GM21737 (cell line): ENCODE measurements around the gene FUNDC1.
"Not testable (repeated sequence)": the region's sequence is repeated elsewhere in the genome, so short reads cannot be mapped to it uniquely, and the experiment has no call there.

Source experiments
- ATAC-seq: cut with Tn5 transposase; IDR thresholded peaks from one replicate; pipeline ENCODE4 v1.9.1; 2021; ENCODE audit warnings: mild to moderate bottlenecking, moderate library complexity; ENCODE audit not compliant: unreplicated experiment

FUNDC1 gene, protein sequence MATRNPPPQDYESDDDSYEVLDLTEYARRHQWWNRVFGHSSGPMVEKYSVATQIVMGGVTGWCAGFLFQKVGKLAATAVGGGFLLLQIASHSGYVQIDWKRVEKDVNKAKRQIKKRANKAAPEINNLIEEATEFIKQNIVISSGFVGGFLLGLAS

DNA sequence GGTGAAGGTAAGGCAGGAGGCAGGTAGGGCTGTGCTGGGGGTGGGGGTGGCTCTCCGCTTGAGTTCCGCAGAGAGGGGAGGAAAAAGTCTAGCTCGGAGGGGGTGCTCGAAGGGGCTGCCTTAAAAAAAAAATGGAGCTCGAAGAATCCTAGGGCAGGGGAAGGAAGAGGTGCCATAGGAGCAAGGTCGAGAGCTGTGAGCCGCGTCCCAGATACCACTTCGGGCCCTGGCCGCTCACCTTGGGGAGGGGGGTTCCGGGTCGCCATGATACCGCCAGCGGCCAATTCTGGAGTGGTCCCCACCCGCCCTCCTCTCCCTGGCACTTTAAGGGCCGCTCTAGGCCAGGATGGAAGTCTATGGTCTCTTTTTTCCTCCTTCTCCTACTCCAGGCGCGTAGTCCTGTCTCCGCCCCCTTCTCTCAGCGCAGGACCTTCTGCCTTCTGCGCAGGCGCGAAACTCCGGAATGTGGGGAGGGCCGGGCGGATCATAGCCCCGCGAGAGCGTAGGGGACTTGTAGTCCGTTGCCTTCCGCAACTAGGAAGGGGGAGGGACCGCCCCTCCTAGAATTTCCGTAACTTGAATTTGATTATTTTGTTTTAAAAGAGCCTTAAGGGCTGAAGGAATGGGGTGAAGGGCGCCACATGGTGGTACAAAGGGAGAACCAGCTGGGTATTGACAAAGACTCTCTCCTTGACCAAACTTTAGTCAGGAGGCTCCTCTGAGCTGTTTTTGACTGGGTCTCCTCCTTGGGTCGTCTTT, at the start of gene FUNDC1:
FUNDC1 (minus strand) TSS at position 293 of the 759 bp plus-strand sequence; CDS start at position 266, 27 bp downstream.
- ATAC-seq: peak; percentile 97

DNA sequence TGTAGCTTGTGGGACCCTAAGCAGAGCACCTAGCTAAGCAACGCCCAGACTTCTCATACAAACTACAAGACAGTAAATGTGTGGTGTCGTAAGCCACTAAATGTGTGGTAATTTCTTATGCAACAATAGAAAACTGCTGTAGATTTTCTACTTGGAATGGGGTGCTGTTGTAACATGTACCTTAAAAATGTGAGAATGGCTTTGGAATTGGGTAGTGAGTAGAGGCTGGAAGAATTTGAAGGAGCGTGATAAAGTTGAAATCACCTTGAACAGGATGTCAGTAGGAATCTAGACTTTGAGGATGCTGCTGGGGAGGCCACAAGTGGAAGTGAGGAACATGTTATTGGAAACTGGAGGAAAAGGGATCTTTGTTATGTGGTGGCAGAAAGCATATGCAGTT, 43.2 kb upstream of the FUNDC1 start:
- ATAC-seq: no peak

DNA sequence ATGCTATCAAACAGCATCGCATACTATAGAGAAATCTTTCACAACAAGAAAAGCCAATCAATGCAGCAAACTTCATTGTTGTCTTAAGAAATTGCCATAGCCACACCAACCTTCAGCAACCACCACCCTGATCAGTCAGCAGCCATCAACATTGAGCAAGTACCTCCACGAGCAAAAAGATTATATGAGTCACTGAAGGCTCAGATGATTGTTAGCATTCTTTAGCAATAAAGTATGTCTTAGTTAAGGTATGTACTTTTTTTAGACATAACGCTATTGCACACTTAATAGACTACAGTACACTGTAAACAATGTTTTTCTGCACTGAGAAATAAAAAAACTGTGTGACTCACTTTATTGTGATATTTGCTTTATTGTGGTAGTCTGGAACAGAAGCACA, 37.8 kb upstream of the FUNDC1 start:
- ATAC-seq: no peak

DNA sequence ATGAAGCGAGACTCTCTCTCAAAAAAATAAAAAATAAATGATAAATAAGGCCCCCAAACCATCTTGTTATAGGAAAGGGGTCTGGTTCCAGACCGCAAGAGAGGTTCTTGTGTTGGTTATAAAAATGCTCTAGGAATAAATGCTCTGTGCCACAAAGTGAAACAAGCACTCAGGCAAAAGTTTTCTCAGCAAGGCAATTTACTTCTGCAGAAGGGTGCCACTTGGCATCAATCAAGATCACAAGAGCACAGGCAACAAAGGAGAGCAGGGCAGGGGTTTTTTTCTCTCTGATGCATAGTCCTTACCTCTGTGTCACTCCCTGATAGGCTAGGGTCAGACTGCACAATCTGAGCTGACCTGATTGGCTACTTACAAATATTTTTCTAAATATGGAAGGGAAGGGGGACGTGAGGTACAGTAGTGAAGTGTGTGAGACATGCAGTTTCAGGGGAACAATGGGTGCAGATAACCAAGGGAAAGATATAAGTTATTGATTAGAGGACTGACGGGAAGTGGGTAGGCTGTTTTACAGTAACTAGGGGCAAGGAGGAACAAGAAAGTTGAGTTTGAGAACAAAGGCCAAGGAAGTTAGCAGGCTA, 29.8 kb upstream of the FUNDC1 start:
- no peak for ATAC-seq

DNA sequence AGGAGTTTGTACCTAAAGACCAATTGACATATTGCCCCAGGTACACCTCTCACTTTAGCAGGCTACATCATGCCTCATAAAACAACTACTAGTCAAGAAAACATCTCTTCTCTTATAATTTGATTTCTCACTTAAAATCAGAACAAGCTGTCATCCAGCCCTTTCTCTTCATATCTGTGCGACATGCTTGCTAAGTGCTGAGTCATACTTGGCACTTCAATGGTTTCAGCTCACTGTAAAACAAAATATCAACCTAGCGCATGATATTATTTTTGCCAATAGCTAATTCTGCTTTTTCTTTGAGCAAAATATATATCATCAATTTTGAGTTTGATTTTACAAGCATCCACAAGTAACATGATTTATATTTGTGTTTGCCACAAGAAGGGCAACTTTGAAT, 27.9 kb upstream of the FUNDC1 start:
- no peak for ATAC-seq

DNA sequence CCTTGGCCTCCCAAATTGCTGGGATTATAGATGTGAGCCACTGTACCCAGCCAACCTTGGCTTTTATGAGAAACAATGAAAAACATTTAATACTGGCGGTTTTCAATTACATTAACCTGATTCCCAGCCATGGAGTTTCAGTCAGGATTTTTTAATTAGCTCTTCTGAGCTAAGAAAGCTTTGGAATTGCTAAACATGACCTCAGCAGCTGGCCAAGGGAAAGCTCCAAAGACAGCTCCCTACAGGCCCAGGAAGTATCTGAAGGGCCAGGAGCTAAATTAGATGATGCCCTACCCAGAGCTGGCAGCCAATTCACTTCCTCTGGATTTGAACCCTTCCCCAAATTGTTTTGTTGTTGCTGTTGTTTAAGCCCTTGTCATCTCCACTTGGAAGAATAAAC, 26.5 kb upstream of the FUNDC1 start:
- no peak for ATAC-seq

DNA sequence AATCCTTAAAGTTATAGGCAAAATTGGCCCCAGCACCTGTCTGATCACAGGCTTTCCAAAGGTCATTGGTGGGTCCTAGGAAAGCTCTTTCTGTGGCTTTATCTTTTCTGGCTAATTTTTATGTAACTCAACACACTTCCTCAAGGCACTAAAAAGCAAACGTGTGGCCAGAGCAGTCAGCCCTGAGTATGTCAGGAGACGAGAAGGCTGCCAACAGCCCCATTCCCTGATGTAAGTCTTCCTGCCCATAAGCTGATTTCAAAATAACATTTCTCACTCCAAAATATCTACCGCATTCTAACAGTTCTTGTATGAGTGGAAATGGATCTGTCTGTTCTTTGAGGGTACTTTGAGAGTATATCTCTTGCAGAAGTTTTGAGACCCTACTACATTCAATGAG, 25.5 kb upstream of the FUNDC1 start:
- no peak for ATAC-seq

DNA sequence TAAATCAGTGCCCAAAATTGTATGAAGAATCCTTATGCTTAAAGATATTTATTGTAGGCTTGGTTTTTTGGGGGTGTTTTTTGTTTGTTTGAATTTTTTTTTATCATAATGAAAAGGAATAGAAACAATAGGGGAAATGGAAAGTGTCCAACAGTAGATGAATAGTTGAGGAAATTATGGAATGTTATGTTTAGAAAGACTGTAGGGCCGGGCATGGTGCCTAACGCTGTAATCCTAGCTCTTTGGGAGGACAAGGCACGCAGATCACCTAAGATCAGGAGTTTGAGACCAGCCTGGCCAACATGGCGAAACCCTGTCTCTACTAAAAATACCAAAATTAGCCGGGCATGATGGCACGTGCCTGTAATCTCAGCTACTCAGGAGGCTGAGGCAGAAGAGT, 19.2 kb upstream of the FUNDC1 start:
- not testable (repeated sequence) for ATAC-seq

DNA sequence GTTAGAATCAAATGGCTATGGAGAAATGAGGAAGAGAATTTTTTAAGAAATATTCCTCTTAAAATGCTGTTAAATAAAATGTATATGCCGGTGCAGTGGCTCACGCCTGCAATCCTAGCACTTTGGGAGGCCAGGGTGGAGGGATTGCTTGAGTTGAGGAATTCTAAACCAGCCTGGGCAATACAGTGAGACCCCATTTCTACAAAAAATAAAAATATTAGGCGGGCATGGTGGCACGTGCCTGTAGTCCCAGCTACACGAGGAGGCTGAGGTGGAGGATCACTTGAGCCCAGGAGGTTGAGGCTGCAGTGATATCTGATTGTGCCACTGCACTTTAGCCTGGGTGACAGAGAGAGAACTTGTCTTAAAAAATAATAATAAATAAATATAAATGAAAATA, 7.9 kb upstream of the FUNDC1 start:
- ATAC-seq: no peak

DNA sequence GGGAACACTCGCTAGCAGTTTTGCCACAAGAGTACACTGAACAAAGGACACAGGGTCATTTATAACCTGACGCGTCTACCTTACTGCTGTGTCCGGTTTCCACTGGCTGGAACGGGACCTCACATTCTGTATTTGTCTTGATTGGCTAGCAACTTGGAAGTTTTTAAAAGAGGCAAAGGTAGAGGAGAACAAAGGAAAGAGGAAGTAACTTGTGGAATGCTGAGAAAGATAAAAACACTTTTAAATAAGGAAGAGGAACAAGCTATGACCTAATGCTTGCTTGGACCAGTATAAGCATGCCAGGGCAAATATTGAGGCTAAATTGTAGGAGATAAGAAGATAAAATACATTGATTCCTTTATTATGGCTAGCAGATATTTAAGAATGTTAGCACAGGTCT, 2.8 kb upstream of the FUNDC1 start:
- ATAC-seq: not testable (repeated sequence)

DNA sequence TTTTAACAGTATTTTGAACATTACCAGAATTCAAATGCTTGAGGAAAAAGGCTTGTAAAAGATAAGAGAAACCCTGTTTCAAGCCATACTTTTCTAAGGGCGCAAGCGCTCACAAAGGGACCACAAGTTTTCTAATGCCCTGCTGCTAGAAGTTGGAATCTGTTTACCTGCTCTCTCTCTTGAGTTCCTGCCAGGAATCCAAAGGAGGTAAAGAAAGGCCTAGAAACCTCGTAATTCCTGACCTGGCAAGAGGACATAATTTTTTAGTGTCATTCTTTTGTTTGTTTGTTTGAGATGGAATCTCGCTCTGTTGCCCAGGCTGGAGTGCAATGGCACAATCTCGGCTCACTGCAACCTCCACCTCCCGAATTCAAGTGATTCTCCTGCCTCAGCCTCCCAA, 1.4 kb upstream of the FUNDC1 start:
- ATAC-seq: no peak

DNA sequence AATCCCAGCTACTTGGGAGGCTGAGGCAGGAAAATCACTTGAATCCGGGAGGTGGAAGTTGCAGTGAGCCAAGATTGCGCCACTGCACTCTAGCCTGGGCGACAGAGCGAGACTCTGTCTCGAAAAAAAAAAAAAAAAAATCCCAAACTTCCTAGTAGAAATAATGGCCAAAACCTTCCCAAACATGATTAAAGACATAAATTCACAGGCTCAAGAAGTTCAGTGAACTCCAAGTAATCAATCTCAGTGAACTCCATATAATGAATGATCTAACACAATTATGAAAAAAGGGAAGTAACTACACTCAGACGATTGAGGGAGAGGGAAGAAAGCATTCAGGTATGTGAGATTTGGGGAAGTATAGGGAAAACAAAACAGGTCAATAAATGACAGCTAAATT, 6.5 kb downstream of the FUNDC1 start:
- ATAC-seq: no peak

DNA sequence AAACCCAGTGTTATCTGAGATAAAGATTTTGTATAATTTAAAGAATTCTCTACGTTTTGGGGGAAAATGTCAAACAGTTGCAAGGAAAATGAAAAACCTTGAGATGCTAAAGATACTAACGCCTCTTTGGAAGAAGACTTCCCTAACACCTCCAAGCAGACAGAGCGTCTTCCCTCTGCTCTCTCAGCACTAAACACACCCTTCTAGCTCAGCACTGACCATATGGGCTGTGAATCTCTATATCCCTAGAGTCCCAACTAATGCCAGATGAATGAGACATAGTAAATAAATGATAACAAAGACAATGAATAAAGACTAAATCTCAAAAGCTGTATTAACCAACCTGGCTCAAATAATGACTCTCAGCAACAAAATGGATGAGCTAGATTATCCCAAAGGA, 13.3 kb downstream of the FUNDC1 start:
- no peak for ATAC-seq

DNA sequence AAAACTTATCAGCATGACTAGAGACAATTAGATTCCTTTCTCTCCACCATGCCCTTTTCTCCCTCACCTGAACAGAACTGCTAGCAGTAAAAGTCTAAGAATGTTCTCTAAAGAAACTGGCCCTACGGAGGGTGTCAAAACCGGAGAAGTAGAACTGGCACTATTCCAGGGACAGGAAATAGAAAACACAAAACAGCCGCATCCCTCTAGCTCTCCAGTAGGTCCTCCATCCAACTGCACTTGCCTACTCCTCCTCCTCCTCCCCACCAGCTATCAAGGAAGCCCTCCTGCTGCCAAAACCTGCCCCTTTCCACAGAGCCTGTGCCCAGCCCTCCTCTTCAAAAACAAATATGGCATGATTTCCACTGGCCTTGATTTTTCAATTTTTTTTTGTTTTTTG, 28.4 kb downstream of the FUNDC1 start:
- ATAC-seq: no peak

DNA sequence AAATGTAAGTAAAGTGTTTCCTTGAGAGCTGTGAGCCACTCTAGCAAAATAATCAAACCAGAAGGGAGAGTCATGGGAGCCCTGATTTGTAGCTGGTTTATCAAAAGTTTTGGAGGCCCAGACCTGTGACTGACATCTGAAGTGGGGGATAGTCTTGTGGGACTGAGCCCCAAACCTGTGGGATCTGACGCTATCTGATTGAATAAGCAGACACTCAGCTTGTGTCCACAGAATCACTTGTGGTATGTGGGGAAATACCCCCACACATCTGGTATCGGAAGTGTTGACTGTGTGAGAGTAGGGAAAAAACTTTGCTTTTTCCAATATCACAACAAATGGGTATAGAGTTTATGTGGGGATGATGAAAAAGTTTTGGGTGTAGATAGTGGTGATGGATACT, 35.4 kb downstream of the FUNDC1 start:
- no peak for ATAC-seq

DNA sequence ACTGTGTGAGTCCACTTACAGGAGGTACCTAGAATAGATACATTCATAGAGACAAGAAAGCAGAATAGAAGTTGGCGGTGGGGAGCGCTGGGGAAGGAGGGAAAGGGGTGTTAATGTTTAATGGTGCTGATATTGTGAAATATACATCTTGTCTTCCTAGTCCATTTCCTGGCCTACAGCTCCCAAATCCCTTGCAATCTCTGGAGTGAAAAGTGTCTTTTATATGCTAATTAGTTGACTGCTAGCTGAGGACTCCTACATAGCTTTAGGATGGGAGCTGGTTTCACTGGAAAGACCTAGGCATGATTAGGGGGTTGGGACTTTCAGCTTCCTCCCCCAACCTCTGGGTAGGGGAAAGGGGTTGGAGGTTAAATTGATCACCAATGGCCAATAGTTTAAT, 36.0 kb downstream of the FUNDC1 start:
- no peak for ATAC-seq

DNA sequence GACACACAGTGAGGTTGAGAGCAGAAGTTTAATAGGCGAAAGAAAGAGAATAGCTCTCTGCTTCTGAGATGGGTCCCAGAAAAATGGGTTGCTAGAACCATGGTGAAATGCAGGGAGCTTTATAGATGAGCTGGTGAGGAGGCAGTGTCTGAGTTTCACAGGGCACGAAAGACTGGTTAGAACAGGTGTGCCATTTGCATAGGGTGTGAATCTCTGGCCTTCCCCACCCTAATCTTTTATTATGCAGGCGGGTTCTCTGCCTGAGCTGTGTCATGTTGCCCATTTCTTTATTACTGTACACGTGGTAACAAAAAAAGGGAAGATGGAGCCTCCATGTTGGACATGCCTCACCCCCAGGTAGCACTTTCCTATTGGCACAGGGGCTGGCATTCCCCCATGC, 39.1 kb downstream of the FUNDC1 start:
- no peak for ATAC-seq

DNA sequence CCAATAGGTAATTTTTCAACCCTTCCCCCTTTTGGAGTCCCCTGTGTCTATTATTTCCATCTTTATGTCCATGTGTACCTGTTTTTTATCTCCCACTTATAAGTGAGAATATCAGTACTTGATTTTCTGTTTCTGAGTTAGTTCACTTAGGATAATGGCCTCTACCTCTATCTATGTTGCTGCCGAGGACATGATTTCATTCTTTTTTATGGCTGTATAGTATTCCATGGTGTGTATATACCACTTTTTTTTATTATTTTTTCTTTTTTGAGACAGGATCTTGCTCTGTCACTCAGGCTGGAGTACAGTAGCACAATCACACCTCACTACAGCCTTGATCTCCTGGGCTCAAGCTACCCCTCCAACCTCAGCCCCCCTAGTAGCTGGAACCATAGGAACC, 47.6 kb downstream of the FUNDC1 start:
- no peak for ATAC-seq

DNA sequence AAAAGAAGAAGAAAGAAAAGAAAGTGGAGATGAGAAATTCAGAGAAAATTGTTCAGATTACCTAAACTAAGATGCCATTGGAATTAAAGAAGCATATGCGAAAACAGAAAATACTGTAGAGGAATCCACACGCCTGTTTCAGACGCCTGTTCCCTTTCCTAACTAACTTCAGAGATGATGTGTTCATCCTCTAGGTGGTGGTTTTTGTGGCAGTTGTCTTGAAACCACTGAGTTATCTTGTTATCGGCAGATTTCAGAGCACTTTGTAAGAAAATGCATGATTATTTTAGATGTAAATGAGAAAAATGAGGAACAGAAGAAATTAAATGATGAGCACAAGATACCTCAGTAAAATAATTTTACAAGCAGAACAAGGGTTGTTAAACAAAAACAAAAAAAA, 48.3 kb downstream of the FUNDC1 start:
- no peak for ATAC-seq

DNA sequence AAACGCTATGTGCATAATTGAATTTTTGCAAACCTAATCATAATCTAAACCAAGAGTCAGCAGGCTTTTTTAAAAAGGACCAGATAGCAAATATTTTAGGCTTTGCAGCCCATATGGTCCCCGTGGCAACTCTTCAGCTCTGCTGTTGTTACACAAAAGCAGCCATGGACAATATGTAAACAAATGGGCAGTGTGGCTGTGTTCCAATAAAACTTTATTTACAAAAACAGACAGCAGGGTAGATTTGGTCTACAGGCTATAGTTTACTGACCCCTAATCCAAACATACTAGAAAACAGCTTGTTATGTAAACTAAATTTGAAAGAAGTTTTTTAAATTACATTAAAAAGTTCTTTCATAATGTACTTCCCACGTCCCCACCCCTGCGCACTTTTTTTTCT, 53.1 kb downstream of the FUNDC1 start:
- no peak for ATAC-seq

DNA sequence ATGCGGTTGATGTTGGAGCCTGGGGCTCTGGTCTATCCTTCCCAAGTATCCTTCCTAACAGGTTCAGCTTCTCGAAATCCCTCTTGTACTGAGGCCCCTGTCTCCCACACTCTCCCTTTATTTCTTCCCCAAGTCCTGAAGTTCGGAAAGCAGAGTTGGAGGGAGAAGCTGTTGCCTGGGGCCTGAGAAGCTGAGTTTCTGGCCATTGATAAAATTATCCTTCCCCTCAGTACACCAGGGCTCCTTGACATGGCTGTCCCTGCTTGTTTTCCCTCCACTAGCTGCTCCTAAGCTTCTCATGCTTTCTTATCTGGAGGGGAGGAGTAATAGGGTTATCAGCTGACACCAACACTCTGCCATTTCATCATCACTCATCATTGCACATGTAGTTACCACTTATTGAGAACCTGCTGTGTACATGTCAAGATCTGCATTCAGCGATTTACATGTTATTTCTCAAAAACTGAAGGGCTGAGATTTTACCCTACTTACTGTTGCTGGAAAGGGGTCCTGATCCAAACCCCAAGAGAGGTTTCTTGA, 58.0 kb downstream of the FUNDC1 start:
- no peak for ATAC-seq

DNA sequence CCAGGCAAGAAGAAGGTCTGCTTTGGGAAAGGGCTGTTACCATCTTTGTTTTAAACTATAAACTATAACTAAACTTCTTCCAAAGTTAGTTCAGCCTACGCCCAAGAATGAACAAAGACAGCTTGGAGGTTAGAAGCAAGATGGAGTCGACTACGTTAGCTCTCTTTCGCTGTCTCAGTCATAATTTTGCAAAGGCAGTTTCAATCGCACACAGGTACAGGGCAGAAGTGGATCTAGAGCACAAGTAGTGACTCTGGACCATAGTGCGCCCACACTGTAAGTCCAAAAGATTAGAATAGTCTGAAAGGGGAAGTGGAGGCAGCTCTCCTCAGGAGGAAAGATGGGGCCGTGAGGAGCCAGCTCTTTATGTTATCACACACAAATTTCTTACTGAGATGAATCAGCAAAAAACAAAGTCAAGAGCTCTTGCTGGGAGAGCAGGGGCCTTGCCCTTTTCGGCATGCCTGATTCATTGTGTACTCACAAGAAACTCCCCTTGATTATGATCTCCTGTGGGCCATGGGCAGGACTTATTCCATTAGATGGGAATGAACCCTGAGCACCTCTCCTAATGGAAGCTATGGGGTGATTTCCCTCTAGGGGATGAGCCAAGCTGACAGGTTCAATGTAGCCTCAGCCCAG, 58.6 kb downstream of the FUNDC1 start:
- ATAC-seq: no peak
